ENCODE measurements around the gene CFAP119. TPM values are rescaled to one million over a fixed set of nuclear protein-coding genes. Genes with fewer than 3 reads are reported as not detected.
A peak's percentile ranks its signal among the peaks of the same experiment; 100 is the strongest.

Gene CFAP119
- total and polyA plus RNA-seq, 9 of the 15 experiments (the other 6 are each of a cell fraction or from before 2014, with no cell fraction given) = 5.5 to 33.7 (median 9.6) TPM

DNA sequence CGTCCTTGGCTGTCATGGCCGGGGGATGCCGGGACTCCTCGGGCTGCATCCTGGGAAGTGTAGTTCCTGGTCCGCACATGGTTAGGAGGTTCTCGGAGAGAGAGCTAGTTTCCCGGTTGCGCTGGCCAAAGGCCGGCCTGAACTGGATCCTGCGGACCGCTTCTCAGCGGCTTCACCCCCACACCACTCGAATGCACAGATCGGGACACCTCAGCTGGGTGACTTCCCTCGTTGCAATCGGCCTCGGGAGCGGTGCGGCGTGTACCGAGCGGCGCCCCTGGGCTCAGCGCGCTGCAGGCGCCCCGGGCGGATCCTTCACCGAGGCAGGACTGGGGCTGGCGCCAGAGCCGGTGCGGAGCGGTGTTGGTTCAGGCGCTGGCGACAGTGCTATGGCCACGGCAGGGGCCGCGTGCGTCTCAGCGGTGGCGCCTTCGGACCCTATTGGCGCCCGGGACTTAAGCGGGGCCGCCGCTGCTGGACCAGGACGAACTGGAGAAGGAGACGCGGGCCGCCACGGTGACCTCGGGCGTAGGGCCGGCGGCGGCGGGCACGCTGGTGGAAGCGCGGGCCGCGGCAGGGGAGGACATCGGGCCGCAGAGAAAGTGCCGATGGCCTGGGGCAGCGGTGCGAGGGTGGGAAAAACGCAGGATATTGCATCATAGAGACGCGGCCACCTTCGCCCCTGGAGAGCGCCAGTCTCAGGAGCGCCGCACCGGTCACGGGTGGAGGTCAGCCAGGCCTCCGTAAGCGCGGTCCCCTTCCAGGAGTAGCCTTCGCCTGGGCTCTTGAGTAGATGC is 13.7 kb upstream of the CFAP119 start (continued):
- no peak for TF ChIP-seq U2AF2 (optimal IDR thresholded peaks at IDR 0.05; ENCODE audit: low read depth, low read length)
- TF ChIP-seq ZZZ3 (IDR thresholded peaks at IDR 0.05) = no peak
- no peak for TF ChIP-seq SMAD3 (CRISPR knock-in tag; conservative IDR thresholded peaks at IDR 0.05)
- TF ChIP-seq, protein P1, sequence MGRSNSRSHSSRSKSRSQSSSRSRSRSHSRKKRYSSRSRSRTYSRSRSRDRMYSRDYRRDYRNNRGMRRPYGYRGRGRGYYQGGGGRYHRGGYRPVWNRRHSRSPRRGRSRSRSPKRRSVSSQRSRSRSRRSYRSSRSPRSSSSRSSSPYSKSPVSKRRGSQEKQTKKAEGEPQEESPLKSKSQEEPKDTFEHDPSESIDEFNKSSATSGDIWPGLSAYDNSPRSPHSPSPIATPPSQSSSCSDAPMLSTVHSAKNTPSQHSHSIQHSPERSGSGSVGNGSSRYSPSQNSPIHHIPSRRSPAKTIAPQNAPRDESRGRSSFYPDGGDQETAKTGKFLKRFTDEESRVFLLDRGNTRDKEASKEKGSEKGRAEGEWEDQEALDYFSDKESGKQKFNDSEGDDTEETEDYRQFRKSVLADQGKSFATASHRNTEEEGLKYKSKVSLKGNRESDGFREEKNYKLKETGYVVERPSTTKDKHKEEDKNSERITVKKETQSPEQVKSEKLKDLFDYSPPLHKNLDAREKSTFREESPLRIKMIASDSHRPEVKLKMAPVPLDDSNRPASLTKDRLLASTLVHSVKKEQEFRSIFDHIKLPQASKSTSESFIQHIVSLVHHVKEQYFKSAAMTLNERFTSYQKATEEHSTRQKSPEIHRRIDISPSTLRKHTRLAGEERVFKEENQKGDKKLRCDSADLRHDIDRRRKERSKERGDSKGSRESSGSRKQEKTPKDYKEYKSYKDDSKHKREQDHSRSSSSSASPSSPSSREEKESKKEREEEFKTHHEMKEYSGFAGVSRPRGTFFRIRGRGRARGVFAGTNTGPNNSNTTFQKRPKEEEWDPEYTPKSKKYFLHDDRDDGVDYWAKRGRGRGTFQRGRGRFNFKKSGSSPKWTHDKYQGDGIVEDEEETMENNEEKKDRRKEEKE (IDR thresholded peaks at IDR 0.05; ENCODE audit: borderline replicate concordance in 1 of 2, control insufficient read depth in 1 of 2, low read depth in 2 of 2, low read length in 1 of 2) = peak in 1 of 2 experiments; percentile 84; a peak in 1 of 4 replicates
- peak; percentile 26; the same call in 1 of the 2 replicates for TF ChIP-seq TARDBP (IDR thresholded peaks at IDR 0.05)
- TF ChIP-seq CBX5 (IDR thresholded peaks at IDR 0.05; ENCODE audit: borderline replicate concordance, low read depth) = no peak
- TF ChIP-seq, protein P2, sequence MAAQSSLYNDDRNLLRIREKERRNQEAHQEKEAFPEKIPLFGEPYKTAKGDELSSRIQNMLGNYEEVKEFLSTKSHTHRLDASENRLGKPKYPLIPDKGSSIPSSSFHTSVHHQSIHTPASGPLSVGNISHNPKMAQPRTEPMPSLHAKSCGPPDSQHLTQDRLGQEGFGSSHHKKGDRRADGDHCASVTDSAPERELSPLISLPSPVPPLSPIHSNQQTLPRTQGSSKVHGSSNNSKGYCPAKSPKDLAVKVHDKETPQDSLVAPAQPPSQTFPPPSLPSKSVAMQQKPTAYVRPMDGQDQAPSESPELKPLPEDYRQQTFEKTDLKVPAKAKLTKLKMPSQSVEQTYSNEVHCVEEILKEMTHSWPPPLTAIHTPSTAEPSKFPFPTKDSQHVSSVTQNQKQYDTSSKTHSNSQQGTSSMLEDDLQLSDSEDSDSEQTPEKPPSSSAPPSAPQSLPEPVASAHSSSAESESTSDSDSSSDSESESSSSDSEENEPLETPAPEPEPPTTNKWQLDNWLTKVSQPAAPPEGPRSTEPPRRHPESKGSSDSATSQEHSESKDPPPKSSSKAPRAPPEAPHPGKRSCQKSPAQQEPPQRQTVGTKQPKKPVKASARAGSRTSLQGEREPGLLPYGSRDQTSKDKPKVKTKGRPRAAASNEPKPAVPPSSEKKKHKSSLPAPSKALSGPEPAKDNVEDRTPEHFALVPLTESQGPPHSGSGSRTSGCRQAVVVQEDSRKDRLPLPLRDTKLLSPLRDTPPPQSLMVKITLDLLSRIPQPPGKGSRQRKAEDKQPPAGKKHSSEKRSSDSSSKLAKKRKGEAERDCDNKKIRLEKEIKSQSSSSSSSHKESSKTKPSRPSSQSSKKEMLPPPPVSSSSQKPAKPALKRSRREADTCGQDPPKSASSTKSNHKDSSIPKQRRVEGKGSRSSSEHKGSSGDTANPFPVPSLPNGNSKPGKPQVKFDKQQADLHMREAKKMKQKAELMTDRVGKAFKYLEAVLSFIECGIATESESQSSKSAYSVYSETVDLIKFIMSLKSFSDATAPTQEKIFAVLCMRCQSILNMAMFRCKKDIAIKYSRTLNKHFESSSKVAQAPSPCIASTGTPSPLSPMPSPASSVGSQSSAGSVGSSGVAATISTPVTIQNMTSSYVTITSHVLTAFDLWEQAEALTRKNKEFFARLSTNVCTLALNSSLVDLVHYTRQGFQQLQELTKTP (IDR thresholded peaks at IDR 0.05; ENCODE audit: low read depth in 1 of 2, partially characterized antibody in 2 of 2) = peak in 1 of 2 experiments; percentile 96
- TF ChIP-seq, protein P3, sequence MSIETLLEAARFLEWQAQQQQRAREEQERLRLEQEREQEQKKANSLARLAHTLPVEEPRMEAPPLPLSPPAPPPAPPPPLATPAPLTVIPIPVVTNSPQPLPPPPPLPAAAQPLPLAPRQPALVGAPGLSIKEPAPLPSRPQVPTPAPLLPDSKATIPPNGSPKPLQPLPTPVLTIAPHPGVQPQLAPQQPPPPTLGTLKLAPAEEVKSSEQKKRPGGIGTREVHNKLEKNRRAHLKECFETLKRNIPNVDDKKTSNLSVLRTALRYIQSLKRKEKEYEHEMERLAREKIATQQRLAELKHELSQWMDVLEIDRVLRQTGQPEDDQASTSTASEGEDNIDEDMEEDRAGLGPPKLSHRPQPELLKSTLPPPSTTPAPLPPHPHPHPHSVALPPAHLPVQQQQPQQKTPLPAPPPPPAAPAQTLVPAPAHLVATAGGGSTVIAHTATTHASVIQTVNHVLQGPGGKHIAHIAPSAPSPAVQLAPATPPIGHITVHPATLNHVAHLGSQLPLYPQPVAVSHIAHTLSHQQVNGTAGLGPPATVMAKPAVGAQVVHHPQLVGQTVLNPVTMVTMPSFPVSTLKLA (conservative IDR thresholded peaks at IDR 0.05) = peak; percentile 89 to 91
- TF ChIP-seq KAT8 (IDR thresholded peaks at IDR 0.05; ENCODE audit: low read depth) = no peak
- peak; percentile 73; the same call in 1 of the 2 replicates for TF ChIP-seq ZNF212 (CRISPR knock-in tag; IDR thresholded peaks at IDR 0.05)
- TF ChIP-seq FOXK1 (CRISPR knock-in tag; IDR thresholded peaks at IDR 0.05; ENCODE audit: borderline replicate concordance) = no peak
- TF ChIP-seq FOSL1 (tag; conservative IDR thresholded peaks at IDR 0.05) = 0 out of 2 replicates have a peak, but pooled peaks have one; percentile 23
- TF ChIP-seq, protein P4, sequence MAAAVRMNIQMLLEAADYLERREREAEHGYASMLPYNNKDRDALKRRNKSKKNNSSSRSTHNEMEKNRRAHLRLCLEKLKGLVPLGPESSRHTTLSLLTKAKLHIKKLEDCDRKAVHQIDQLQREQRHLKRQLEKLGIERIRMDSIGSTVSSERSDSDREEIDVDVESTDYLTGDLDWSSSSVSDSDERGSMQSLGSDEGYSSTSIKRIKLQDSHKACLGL (CRISPR knock-in tag; IDR thresholded peaks at IDR 0.05; ENCODE audit: borderline replicate concordance, poor library complexity, severe bottlenecking) = no peak
- TF ChIP-seq POLR2AphosphoS5 (IDR thresholded peaks at IDR 0.05; ENCODE audit: control insufficient read depth, insufficient read depth, low read depth, low read length) = peak; percentile 84
- TF ChIP-seq KDM1A (IDR thresholded peaks at IDR 0.05) = no peak
- TF ChIP-seq ZNF408 (CRISPR knock-in tag; IDR thresholded peaks at IDR 0.05; ENCODE audit: low read depth) = no peak

Data from K562 (cell line).